WERI-Rb-1 (cell line): Measurements from ENCODE around the gene ABHD17B.
"Not testable (repeated sequence)": the region's sequence is repeated elsewhere in the genome, so short reads cannot be mapped to it uniquely, and the experiment has no call there.

ENCODE experiments used
- DNase-seq: peaks from one replicate; pipeline ENCODE4 v3.0.0-alpha.2; 2020
- H3K27ac ChIP-seq: fragments of 250-450 bp; sonication (Bioruptor Pico); 2 replicates; pipeline ENCODE4 v1.5.1; 2020; ENCODE audit warnings: mild to moderate bottlenecking, moderate library complexity
- H3K27me3 ChIP-seq: fragments of 250-450 bp; sonication (Bioruptor Pico); 2 replicates; pipeline ENCODE4 v1.5.1; 2021; ENCODE audit warnings: mild to moderate bottlenecking, low read depth, moderate library complexity; ENCODE audit not compliant: insufficient read depth, severe bottlenecking
- H3K36me3 ChIP-seq: fragments of 250-450 bp; sonication (Bioruptor Pico); 2 replicates; pipeline ENCODE4 v1.5.1; 2020; ENCODE audit warnings: mild to moderate bottlenecking, moderate library complexity
- H3K4me3 ChIP-seq: 2 replicates; pipeline ENCODE4 v1.5.1; 2011; ENCODE audit warnings: low read depth, mild to moderate bottlenecking, control low read depth, low read length
- H3K9me3 ChIP-seq: fragments of 250-450 bp; sonication (Bioruptor Pico); 2 replicates; pipeline ENCODE4 v1.5.1; 2021; ENCODE audit warnings: mild to moderate bottlenecking, moderate library complexity; ENCODE audit not compliant: severe bottlenecking
- TF ChIP-seq, protein P1 (sequence below): IDR thresholded peaks from 2 replicates; pipeline ENCODE4 v1.5.1; 2011; ENCODE audit warnings: low read depth, mild to moderate bottlenecking, control low read depth, inconsistent platforms, low read length

ABHD17B gene

DNA sequence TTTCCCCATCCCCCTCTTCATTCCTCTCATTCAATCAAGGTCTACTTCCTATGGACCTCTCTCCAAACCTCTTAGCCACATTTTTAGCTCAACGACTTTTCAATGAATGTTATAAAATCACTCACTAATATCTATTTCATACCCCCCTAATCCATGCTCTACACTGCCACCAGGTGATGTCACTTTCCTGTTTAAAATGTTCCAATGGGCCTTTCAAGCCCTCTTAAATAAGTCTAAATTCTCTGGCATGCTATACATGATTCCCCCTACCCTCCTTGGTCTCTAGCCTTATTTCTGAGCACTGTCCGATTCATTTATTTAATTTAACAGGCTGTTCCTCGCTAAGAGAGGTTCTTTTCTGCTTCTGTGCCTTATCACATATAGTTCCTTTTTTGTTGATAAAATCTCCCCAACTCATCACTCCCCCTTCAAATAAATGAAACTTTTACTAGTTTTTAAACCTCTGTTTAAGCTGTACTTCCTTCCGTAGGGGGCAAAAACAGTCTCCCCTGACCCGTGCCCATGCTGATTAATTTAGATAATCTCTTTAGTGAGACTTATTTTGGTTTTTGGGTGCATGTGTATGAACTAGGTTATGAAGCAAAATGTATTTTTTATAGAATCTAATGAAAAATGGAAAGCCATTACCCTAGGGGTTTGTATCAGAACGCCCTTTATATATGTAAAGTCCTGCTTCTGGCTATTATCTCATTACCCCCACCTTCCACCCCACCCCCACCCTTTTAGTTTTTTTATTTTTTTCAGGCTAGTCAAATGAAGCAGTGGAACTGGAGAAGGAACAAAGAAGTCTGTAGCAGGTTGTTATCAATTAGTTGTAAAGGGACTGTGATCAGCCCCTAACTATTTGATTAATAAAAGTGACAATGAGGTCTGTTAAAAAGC, 9.0 kb downstream of the ABHD17B start:
- peaks cover 12% of the 10 kb centered on the region for H3K36me3 ChIP-seq
- TF ChIP-seq, protein P1, sequence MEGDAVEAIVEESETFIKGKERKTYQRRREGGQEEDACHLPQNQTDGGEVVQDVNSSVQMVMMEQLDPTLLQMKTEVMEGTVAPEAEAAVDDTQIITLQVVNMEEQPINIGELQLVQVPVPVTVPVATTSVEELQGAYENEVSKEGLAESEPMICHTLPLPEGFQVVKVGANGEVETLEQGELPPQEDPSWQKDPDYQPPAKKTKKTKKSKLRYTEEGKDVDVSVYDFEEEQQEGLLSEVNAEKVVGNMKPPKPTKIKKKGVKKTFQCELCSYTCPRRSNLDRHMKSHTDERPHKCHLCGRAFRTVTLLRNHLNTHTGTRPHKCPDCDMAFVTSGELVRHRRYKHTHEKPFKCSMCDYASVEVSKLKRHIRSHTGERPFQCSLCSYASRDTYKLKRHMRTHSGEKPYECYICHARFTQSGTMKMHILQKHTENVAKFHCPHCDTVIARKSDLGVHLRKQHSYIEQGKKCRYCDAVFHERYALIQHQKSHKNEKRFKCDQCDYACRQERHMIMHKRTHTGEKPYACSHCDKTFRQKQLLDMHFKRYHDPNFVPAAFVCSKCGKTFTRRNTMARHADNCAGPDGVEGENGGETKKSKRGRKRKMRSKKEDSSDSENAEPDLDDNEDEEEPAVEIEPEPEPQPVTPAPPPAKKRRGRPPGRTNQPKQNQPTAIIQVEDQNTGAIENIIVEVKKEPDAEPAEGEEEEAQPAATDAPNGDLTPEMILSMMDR = no peak
- no peak overlapping the region for H3K27ac ChIP-seq
- H3K27me3 ChIP-seq = no peaks in the 10 kb centered on the region
- H3K4me3 ChIP-seq = no peak overlapping the region
- no peaks in the 10 kb centered on the region for H3K9me3 ChIP-seq
- DNase-seq = no peak

GRCh38 chr9:71898756-71899155, 12.2 kb downstream of the ABHD17B start:
- not testable (repeated sequence) for DNase-seq, H3K4me3 ChIP-seq, H3K27ac ChIP-seq

GRCh38 chr9:71897577-71897976, 13.4 kb downstream of the ABHD17B start:
- DNase-seq = no peak
- Histone ChIP-seq H3K36me3 (no peaks in the 10 kb centered on the region; the same call in 1 of the 2 replicates), H3K27me3 (no peaks in the 10 kb centered on the region), H3K9me3 (no peaks in the 10 kb centered on the region), H3K4me3 (no peak overlapping the region), H3K27ac (no peak overlapping the region)
- TF ChIP-seq, protein P1 = no peak

More at GRCh38 chr9:71898756-71899155, 12.2 kb downstream of the ABHD17B start:
- H3K27me3 ChIP-seq, H3K36me3 ChIP-seq, H3K9me3 ChIP-seq: not testable (repeated sequence)

GRCh38 chr9:71896761-71897160, 14.2 kb downstream of the ABHD17B start:
- no peaks in the 10 kb centered on the region for H3K9me3 ChIP-seq
- no peak for DNase-seq
- H3K27ac ChIP-seq = no peak overlapping the region
- no peaks in the 10 kb centered on the region for H3K27me3 ChIP-seq
- H3K4me3 ChIP-seq = no peak overlapping the region
- H3K36me3 ChIP-seq = no peaks in the 10 kb centered on the region; the same call in 1 of the 2 replicates
- TF ChIP-seq, protein P1 = no peak

- no peaks in the 10 kb centered on the region for H3K9me3 ChIP-seq
- H3K27ac ChIP-seq = no peak overlapping the region
- no peaks in the 10 kb centered on the region; the same call in 1 of the 2 replicates for H3K36me3 ChIP-seq
- H3K27me3 ChIP-seq = no peaks in the 10 kb centered on the region
- TF ChIP-seq, protein P1 = no peak
- DNase-seq = no peak
- no peak overlapping the region for H3K4me3 ChIP-seq
These were observed 15.0 kb downstream of the ABHD17B start for GRCh38 chr9:71895955-71896354.

GRCh38 chr9:71895117-71895516, 15.9 kb downstream of the ABHD17B start:
- Histone ChIP-seq H3K9me3 (no peaks in the 10 kb centered on the region), H3K4me3 (no peak overlapping the region), H3K27ac (no peak overlapping the region), H3K36me3 (no peaks in the 10 kb centered on the region; the same call in 1 of the 2 replicates), H3K27me3 (no peaks in the 10 kb centered on the region)
- TF ChIP-seq, protein P1 = no peak
- DNase-seq = no peak
